GM23338 (cell line): Measurements from ENCODE around the gene JUNB. TPM values are rescaled to one million over a fixed set of nuclear protein-coding genes. Genes with fewer than 3 reads are reported as not detected.

Source experiments
- ATAC-seq: fragments of 200-7000 bp; cut with Tn5 transposase; 3 replicates; pipeline ENCODE4 v1.9.1; 2020
- DNase-seq: peaks from one replicate; pipeline ENCODE4 v3.0.0-alpha.2; 2015; ENCODE audit warnings: low spot score
- H2AFZ ChIP-seq: fragments of 200-600 bp; sonication (generic); 2 replicates; pipeline ENCODE4 v1.8.0; 2016; ENCODE audit warnings: antibody characterized with exemption, mild to moderate bottlenecking, moderate library complexity
- H3F3A ChIP-seq: fragments of 200-600 bp; sonication (generic); replicated peaks from 2 replicates; pipeline ENCODE4 v1.8.0; 2017; ENCODE audit warnings: antibody characterized with exemption, mixed run types, low read depth
- H3K27ac ChIP-seq: fragments of 200-600 bp; sonication (generic); 2 replicates; pipeline ENCODE4 v1.6.1; 2016; ENCODE audit warnings: low read depth
- H3K27me3 ChIP-seq: fragments of 200-600 bp; sonication (generic); 2 replicates; pipeline ENCODE4 v1.8.0; 2016; ENCODE audit warnings: mild to moderate bottlenecking, mixed run types, moderate library complexity; ENCODE audit not compliant: insufficient read depth
- H3K36me3 ChIP-seq: fragments of 200-600 bp; sonication (generic); 2 replicates; pipeline ENCODE4 v1.8.0; 2016; ENCODE audit warnings: mild to moderate bottlenecking; ENCODE audit not compliant: insufficient read depth
- H3K4me1 ChIP-seq: fragments of 200-600 bp; sonication (generic); 2 replicates; pipeline ENCODE4 v1.8.0; 2016; ENCODE audit warnings: mild to moderate bottlenecking, moderate library complexity; ENCODE audit not compliant: insufficient read depth
- H3K4me2 ChIP-seq: fragments of 200-600 bp; sonication (generic); 2 replicates; pipeline ENCODE4 v1.7.1; 2017; ENCODE audit warnings: mixed run types
- H3K4me3 ChIP-seq: fragments of 200-600 bp; sonication (generic); 2 replicates; pipeline ENCODE4 v1.6.1; 2016; ENCODE audit warnings: mixed run types
- H3K79me2 ChIP-seq: fragments of 200-600 bp; sonication (generic); replicated peaks from 2 replicates; pipeline ENCODE4 v1.8.0; 2017; ENCODE audit warnings: mild to moderate bottlenecking; ENCODE audit not compliant: insufficient read depth
- H3K9me2 ChIP-seq: fragments of 200-600 bp; sonication (generic); 2 replicates; pipeline ENCODE4 v1.8.0; 2017; ENCODE audit not compliant: insufficient read depth
- H4K20me1 ChIP-seq: fragments of 200-600 bp; sonication (generic); replicated peaks from 2 replicates; pipeline ENCODE4 v1.8.0; 2017; ENCODE audit warnings: mild to moderate bottlenecking; ENCODE audit not compliant: insufficient read depth
- H3K27ac Mint-ChIP-seq: 2 replicates; pipeline ENCODE4 v1.8.0; 2020; ENCODE audit warnings: inconsistent platforms, mild to moderate bottlenecking, moderate library complexity, mixed read lengths
- H3K27me3 Mint-ChIP-seq: 3 replicates; pipeline ENCODE4 v1.8.0; 2022; ENCODE audit warnings: low read depth, mild to moderate bottlenecking, moderate library complexity, mixed read lengths, inconsistent platforms; ENCODE audit not compliant: insufficient read depth, poor library complexity
- H3K36me3 Mint-ChIP-seq: 3 replicates; pipeline ENCODE4 v1.8.0; 2021; ENCODE audit warnings: low read depth, mild to moderate bottlenecking, inconsistent platforms, moderate library complexity, mixed read lengths
- H3K4me1 Mint-ChIP-seq: 3 replicates; pipeline ENCODE4 v1.8.0; 2020; ENCODE audit warnings: mild to moderate bottlenecking, inconsistent platforms, mixed read lengths
- H3K4me3 Mint-ChIP-seq: 3 replicates; pipeline ENCODE4 v1.8.0; 2021; ENCODE audit warnings: moderate library complexity, mild to moderate bottlenecking, inconsistent platforms, mixed read lengths
- H3K9me3 Mint-ChIP-seq: 3 replicates; pipeline ENCODE4 v1.8.0; 2020; ENCODE audit warnings: moderate library complexity, mild to moderate bottlenecking, inconsistent platforms, mixed read lengths
- CREB1 ChIP-seq: fragments of 250-450 bp; sonication (Bioruptor Pico); IDR thresholded peaks from 2 replicates; pipeline ENCODE4 v1.5.0; 2020; ENCODE audit warnings: low read depth, mild to moderate bottlenecking, moderate library complexity
- CTCF ChIP-seq, 2 experiments: fragments of 200-600 bp in 1 of 2; sonication (generic) in 1 of 2; conservative IDR thresholded peaks; 2 replicates each; pipeline versions ENCODE4 v1.5.1 to v1.6.1; 2016 to 2017; ENCODE audit warnings: antibody characterized with exemption in 2 of 2, low read depth in 2 of 2, mild to moderate bottlenecking in 2 of 2, moderate library complexity in 1 of 2
- EZH2 ChIP-seq: fragments of 200-600 bp; sonication (generic); IDR thresholded peaks from one replicate; pipeline ENCODE4 v1.8.0; 2017; ENCODE audit warnings: antibody characterized with exemption, mild to moderate bottlenecking, low read depth; ENCODE audit not compliant: unreplicated experiment
- EZH2phosphoT487 ChIP-seq: fragments of 200-600 bp; sonication (generic); IDR thresholded peaks from one replicate; pipeline ENCODE4 v1.8.1; 2018; ENCODE audit warnings: antibody characterized with exemption; ENCODE audit not compliant: unreplicated experiment
- JUNB ChIP-seq: IDR thresholded peaks from one replicate; pipeline ENCODE4 v1.6.1; 2016; ENCODE audit warnings: antibody characterized with exemption; ENCODE audit not compliant: unreplicated experiment
- NANOG ChIP-seq: IDR thresholded peaks from 2 replicates; pipeline ENCODE4 v1.6.1; 2016; ENCODE audit warnings: antibody characterized with exemption, borderline replicate concordance
- POLR2AphosphoS5 ChIP-seq: IDR thresholded peaks from 2 replicates; pipeline ENCODE4 v1.6.1; 2016; ENCODE audit warnings: antibody characterized with exemption, low read depth
- REST ChIP-seq: IDR thresholded peaks from one replicate; pipeline ENCODE4 v1.6.1; 2018; ENCODE audit warnings: antibody characterized with exemption; ENCODE audit not compliant: unreplicated experiment
- STAT1 ChIP-seq: IDR thresholded peaks from one replicate; pipeline ENCODE4 v1.6.1; 2016; ENCODE audit warnings: antibody characterized with exemption; ENCODE audit not compliant: unreplicated experiment
- ZNF114 ChIP-seq: fragments of 250-450 bp; sonication (Bioruptor Pico); IDR thresholded peaks from 2 replicates; pipeline ENCODE4 v1.5.0; 2020; ENCODE audit warnings: mild to moderate bottlenecking, moderate library complexity
- polyA plus RNA-seq: library from polyadenylated mRNA; unstranded; fragments of >200 nt; fragmentation: Nextera tagmentation; extraction: Ambion mirVana; gene quantifications from 2 replicates; pipeline ENCODE4 v1.2.1, GENCODE V29; 2016
- total RNA-seq: library from RNA; depleted of rRNA; stranded (reverse); fragments of >200 nt; shearing (Covaris generic); gene quantifications from 2 replicates; pipeline ENCODE4 v1.2.3, GENCODE V29; 2014
- TF ChIP-seq, protein P1 (sequence below): IDR thresholded peaks from 2 replicates; pipeline ENCODE4 v1.6.1; 2016; ENCODE audit warnings: antibody characterized with exemption

Gene JUNB
- total and polyA plus RNA-seq, 2 experiments from 2014 or later: 7.7 to 20.2 TPM

- H3K79me2 ChIP-seq: 0 out of 2 replicates have a peak, but pooled peaks cover 3% of the 10 kb centered on the region
- peaks cover 9% of the 10 kb centered on the region; the same call in 1 of the 2 replicates for H3K4me1 ChIP-seq
- TF ChIP-seq CREB1 (CRISPR knock-in tag) (no peak), STAT1 (no peak), POLR2AphosphoS5 (no peak), JUNB (no peak), CTCF (conservative IDR thresholded peaks at IDR 0.05; ENCODE audit: low read depth in 2 of 2) (no peak), EZH2phosphoT487 (no peak), EZH2 (no peak), ZNF114 (CRISPR knock-in tag) (no peak), NANOG (no peak), REST (no peak)
- TF ChIP-seq, protein P1, sequence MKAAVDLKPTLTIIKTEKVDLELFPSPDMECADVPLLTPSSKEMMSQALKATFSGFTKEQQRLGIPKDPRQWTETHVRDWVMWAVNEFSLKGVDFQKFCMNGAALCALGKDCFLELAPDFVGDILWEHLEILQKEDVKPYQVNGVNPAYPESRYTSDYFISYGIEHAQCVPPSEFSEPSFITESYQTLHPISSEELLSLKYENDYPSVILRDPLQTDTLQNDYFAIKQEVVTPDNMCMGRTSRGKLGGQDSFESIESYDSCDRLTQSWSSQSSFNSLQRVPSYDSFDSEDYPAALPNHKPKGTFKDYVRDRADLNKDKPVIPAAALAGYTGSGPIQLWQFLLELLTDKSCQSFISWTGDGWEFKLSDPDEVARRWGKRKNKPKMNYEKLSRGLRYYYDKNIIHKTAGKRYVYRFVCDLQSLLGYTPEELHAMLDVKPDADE: no peak
- no peak overlapping the region for H3K4me3 ChIP-seq
- H3F3A ChIP-seq: peaks cover 24% of the 10 kb centered on the region
- Mint-ChIP-seq H3K9me3 (peaks cover 3% of the 10 kb centered on the region; the same call in 2 of the 3 replicates), H3K4me1 (peaks cover 15% of the 10 kb centered on the region), H3K36me3 (peaks cover 60% of the 10 kb centered on the region), H3K27ac (peak overlapping the region; percentile 75; the same call in 1 of the 2 replicates), H3K27me3 (peaks cover 28% of the 10 kb centered on the region), H3K4me3 (peak overlapping the region; percentile 12; the same call in 1 of the 3 replicates)
- H4K20me1 ChIP-seq: no peaks in the 10 kb centered on the region; the same call in 1 of the 2 replicates
- no peak overlapping the region for H3K4me2 ChIP-seq
- 0 out of 2 replicates have a peak, but pooled peaks cover 9% of the 10 kb centered on the region for H3K36me3 ChIP-seq
- DNase-seq (peak; percentile 44), ATAC-seq (peak; percentile 9; the same call in 2 of the 3 replicates)
- H2AFZ ChIP-seq: no peak overlapping the region
- no peaks in the 10 kb centered on the region for H3K27me3 ChIP-seq
- H3K9me2 ChIP-seq: no peaks in the 10 kb centered on the region
- no peak overlapping the region for H3K27ac ChIP-seq
Measured at GRCh38 chr19:12767150-12767549, 24.1 kb upstream of the JUNB start.
